Gastroesophageal sphincter (tissue), 4 donors: ENCODE results near the gene TECPR2. TPM values are rescaled to one million over a fixed set of nuclear protein-coding genes. Genes with fewer than 3 reads are reported as not detected.
A peak's percentile ranks its signal among the peaks of the same experiment; 100 is the strongest.

Source experiments
- ATAC-seq: fragments of 150-250 bp; one replicate; pipeline ENCODE4 v1.9.1; 2016; ENCODE audit warnings: mild to moderate bottlenecking, moderate library complexity
- H3K27ac ChIP-seq, 4 donors: fragments of 200-600 bp; sonication (generic) in 3 of 4; 1 replicate in 3 of 4; 2 replicates in 1 of 4; pipeline ENCODE4 v1.5.1; 2016 to 2019
- H3K27me3 ChIP-seq: fragments of 200-600 bp; sonication (generic); one replicate; pipeline ENCODE4 v1.5.1; 2019
- H3K36me3 ChIP-seq, 2 donors: fragments of 200-600 bp; sonication (generic); one replicate each; pipeline ENCODE4 v1.5.1; 2019; ENCODE audit warnings: control low read depth in 1 of 2
- H3K4me1 ChIP-seq, 3 donors: fragments of 200-600 bp; sonication (generic); 1 replicate in 2 of 3; 2 replicates in 1 of 3; pipeline ENCODE4 v1.5.1; 2016 to 2019; ENCODE audit warnings: control low read depth in 2 of 3
- H3K4me3 ChIP-seq, 2 donors: fragments of 200-600 bp; sonication (generic); one replicate each; pipeline ENCODE4 v1.5.1; 2019; ENCODE audit warnings: mild to moderate bottlenecking in 1 of 2, moderate library complexity in 1 of 2
- H3K9me3 ChIP-seq, 3 donors: fragments of 200-600 bp; sonication (generic); one replicate each; pipeline ENCODE4 v1.5.1; 2017 to 2019; ENCODE audit warnings: control low read depth in 2 of 3
- EP300 ChIP-seq: sonication (generic); formaldehyde crosslinking; IDR thresholded peaks from one replicate; pipeline ENCODE4 v1.6.1; 2017; ENCODE audit warnings: antibody characterized with exemption, mild to moderate bottlenecking
- POLR2A ChIP-seq, 2 donors: fragments of 450-650 bp; IDR thresholded peaks; one replicate each; pipeline ENCODE4 v1.6.1; 2017; ENCODE audit warnings: antibody characterized with exemption in 2 of 2, mild to moderate bottlenecking in 2 of 2, moderate library complexity in 1 of 2
- POLR2AphosphoS5 ChIP-seq: sonication (generic); formaldehyde crosslinking; IDR thresholded peaks from one replicate; pipeline ENCODE4 v1.6.1; 2017; ENCODE audit warnings: antibody characterized with exemption
- WGBS, 2 donors: methylation state at CpG; one replicate each; pipeline ENCODE4 v1.1.5; 2018; ENCODE audit warnings: low coverage in 1 of 2; 5-methylcytosine and 5-hydroxymethylcytosine counted together
- total RNA-seq, 4 donors: library from RNA; depleted of rRNA; stranded (reverse); fragments of >200 nt; gene quantifications; one replicate each; pipeline ENCODE4 v1.1.0, GENCODE V29; 2016
- TF ChIP-seq, protein P1 (sequence below), 4 experiments: fragments of 200-600 bp in 2 of 4; fragments of 450-650 bp in 2 of 4; sonication (generic) in 1 of 4; IDR thresholded peaks; one replicate each; pipeline ENCODE4 v1.5.1; 2017 to 2019; ENCODE audit warnings: antibody characterized with exemption in 4 of 4, mild to moderate bottlenecking in 2 of 4, moderate library complexity in 2 of 4

Gene TECPR2, protein sequence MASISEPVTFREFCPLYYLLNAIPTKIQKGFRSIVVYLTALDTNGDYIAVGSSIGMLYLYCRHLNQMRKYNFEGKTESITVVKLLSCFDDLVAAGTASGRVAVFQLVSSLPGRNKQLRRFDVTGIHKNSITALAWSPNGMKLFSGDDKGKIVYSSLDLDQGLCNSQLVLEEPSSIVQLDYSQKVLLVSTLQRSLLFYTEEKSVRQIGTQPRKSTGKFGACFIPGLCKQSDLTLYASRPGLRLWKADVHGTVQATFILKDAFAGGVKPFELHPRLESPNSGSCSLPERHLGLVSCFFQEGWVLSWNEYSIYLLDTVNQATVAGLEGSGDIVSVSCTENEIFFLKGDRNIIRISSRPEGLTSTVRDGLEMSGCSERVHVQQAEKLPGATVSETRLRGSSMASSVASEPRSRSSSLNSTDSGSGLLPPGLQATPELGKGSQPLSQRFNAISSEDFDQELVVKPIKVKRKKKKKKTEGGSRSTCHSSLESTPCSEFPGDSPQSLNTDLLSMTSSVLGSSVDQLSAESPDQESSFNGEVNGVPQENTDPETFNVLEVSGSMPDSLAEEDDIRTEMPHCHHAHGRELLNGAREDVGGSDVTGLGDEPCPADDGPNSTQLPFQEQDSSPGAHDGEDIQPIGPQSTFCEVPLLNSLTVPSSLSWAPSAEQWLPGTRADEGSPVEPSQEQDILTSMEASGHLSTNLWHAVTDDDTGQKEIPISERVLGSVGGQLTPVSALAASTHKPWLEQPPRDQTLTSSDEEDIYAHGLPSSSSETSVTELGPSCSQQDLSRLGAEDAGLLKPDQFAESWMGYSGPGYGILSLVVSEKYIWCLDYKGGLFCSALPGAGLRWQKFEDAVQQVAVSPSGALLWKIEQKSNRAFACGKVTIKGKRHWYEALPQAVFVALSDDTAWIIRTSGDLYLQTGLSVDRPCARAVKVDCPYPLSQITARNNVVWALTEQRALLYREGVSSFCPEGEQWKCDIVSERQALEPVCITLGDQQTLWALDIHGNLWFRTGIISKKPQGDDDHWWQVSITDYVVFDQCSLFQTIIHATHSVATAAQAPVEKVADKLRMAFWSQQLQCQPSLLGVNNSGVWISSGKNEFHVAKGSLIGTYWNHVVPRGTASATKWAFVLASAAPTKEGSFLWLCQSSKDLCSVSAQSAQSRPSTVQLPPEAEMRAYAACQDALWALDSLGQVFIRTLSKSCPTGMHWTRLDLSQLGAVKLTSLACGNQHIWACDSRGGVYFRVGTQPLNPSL (N-terminal part only)
- 10 to 100 TPM; 26.0 to 57.2 (median 30.5) TPM for total RNA-seq

DNA sequence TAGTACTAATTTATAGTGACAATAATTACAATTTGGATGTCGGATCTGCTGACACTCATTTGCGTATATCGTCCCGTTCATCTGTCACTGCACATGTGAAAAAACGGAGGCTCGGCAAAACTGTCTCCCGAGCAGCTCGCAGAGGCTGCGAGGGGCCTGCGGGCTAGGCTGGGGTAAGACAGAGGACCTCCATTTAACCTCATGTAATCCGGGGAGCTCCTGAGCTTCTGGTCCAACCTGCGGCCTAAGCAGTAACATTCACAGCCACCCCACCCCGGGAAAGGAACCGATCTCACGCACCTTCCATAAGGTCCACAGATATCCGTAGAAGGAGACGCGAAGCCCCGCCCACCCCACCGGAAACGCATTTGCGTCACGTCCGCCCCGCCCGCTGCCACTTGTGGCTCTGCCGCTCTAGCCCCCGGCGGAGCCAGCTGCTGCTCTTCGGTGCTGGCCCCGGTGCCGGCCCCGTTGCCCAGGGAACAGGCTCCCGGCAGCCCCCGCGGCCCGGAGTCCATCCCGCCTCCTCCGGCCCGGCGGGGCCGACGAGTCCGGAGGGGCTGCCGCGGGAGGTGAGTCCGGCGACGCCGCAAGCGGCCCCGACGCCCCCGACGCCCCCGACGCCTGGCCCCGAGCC lies at the start of gene TECPR2, which contains the start of gene CINP:
TSS of gene TECPR2 (plus strand) at position 397 of the 637 bp plus-strand sequence. CDS start 13,781 bp downstream, outside the sequence.
TSS of gene CINP (minus strand) at position 346 of the 637 bp plus-strand sequence. CDS start at position 307, 39 bp downstream.
- peak within 1 kb of the TSS; percentile 65 to 78 for H3K4me3 ChIP-seq
- peaks cover 0 to 25% of the 10 kb centered on the region in 2 donors for H3K36me3 ChIP-seq
- peaks cover 10 to 58% (median 13%) of the 10 kb centered on the region in 3 donors for H3K4me1 ChIP-seq
- TF ChIP-seq POLR2A (IDR thresholded peaks at IDR 0.05), result peak; percentile 94 to 95
- TF ChIP-seq, protein P1, sequence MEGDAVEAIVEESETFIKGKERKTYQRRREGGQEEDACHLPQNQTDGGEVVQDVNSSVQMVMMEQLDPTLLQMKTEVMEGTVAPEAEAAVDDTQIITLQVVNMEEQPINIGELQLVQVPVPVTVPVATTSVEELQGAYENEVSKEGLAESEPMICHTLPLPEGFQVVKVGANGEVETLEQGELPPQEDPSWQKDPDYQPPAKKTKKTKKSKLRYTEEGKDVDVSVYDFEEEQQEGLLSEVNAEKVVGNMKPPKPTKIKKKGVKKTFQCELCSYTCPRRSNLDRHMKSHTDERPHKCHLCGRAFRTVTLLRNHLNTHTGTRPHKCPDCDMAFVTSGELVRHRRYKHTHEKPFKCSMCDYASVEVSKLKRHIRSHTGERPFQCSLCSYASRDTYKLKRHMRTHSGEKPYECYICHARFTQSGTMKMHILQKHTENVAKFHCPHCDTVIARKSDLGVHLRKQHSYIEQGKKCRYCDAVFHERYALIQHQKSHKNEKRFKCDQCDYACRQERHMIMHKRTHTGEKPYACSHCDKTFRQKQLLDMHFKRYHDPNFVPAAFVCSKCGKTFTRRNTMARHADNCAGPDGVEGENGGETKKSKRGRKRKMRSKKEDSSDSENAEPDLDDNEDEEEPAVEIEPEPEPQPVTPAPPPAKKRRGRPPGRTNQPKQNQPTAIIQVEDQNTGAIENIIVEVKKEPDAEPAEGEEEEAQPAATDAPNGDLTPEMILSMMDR (IDR thresholded peaks at IDR 0.05), result no peak
- TF ChIP-seq POLR2AphosphoS5, result peak; percentile 74
- no peak for TF ChIP-seq EP300
- H3K27ac ChIP-seq, result peak within 1 kb of the TSS; percentile 81 to 99 (median 98)
- H3K9me3 ChIP-seq, result no peaks in the 10 kb centered on the region
- H3K27me3 ChIP-seq, result no peaks in the 10 kb centered on the region
- 0% methylated on average over 1 of the region's 58 CpGs; no CpG with 5 or more reads in 1 of the 2 donors for WGBS, 2 donors
- peak; percentile 100 for ATAC-seq

DNA sequence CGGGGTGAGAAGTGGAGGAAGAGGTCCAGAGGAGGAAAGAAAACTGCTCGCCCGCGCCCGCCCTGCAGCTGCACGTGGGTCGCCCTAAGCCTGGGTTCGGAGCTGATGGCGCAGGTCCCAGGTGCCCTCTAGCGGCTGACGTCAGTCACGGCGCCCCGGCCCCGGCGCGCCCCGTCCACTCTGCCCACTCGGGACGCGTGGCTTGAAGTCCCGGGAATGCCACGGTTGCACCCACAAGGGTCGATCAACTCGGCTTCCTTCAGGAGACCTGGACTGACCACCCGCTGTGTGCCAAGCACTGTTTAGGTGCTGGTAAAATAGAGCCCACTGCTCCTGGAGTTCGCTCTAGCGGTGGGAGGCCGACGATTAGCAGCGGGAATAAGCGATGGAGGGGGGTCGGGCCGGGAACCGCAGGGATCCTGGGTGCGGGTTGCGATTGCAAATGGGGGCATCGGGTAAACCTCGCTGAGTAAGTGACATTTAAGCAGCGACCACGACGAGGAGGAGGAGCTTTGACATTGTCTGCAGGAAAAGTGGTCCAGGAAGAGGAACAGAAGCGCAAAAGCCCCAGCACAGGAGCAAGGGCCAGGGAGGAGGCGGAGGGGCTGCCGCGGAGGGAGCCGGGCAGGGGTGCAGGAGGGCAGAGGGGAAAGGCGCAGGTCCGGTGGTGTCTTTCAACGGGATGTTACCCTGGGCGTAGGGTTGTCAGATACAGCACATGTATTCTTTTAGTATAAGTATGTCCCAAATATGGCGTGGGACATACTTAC lies 48.3 kb upstream of the TECPR2 start:
- H3K27ac ChIP-seq, result peak overlapping the region in 2 of 4 donors; percentile 64 to 69
- 14 to 28% methylated on average over 14 to 16 of the region's 52 CpGs for WGBS, 2 donors

DNA sequence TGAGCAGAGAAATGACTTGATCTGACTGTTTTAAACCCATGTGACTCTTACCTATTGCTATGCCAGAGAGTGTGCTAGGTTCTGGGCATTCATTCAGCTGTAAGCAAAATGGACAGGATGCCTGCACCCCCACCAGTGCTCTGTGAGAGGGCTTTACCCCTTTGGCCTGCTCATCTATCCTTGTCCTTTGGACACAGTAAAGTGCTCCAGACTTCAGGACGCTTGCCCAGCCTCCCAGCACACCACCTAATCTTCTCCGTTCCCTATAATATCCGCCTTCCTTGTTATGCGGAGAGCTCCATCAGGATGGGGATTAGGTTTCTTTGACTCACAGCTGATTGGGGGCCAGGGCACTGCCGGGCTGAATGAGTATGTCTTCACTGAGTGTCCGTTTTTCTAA lies 47.6 kb upstream of the TECPR2 start:
- no peaks in the 10 kb centered on the region for H3K36me3 ChIP-seq
- H3K9me3 ChIP-seq, result no peaks in the 10 kb centered on the region
- 78 to 85% methylated on average over 4 to 6 of the region's 6 CpGs for WGBS, 2 donors
- no peak for TF ChIP-seq POLR2AphosphoS5
- TF ChIP-seq EP300, result no peak
- TF ChIP-seq, protein P1 (IDR thresholded peaks at IDR 0.05), result no peak
- TF ChIP-seq POLR2A (IDR thresholded peaks at IDR 0.05), result no peak
- no peak overlapping the region for H3K4me3 ChIP-seq
- peaks cover 0 to 50% (median 7%) of the 10 kb centered on the region in 3 donors for H3K4me1 ChIP-seq
- ATAC-seq, result no peak
- H3K27ac ChIP-seq, result peak overlapping the region in 2 of 4 donors; percentile 51 to 97
- H3K27me3 ChIP-seq, result no peaks in the 10 kb centered on the region

More for the DNA sequence above, 48.3 kb upstream of the TECPR2 start:
- Histone ChIP-seq H3K36me3 (no peaks in the 10 kb centered on the region), H3K9me3 (no peaks in the 10 kb centered on the region), H3K27me3 (no peaks in the 10 kb centered on the region), H3K4me1 (peaks cover 0 to 49% (median 7%) of the 10 kb centered on the region in 3 donors), H3K4me3 (peak overlapping the region; percentile 33 to 54)
- TF ChIP-seq EP300 (no peak), POLR2AphosphoS5 (peak; percentile 51)
- TF ChIP-seq, protein P1 (IDR thresholded peaks at IDR 0.05), result peak in 3 of 4 experiments; percentile 92 to 98 (median 93)
- peak; percentile 76 for ATAC-seq

DNA sequence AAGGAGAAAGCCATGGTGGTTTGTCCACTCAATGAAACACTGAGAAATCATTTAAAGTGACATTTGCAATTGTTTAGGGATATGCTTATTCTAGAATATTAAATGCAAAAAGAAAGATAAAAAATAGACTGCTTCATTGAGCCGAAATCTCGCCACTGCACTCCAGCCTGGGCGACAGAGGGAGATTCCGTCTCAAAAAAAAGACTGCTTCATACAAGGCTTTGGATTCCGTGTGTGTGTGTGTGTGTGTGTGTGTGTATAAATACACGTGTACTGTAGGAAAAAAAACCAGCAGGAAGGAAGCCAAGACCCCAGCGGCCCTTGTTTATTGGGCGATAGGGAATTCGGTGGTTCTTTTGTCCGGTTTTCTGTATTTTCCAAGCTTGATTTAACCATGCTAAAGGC lies 46.4 kb upstream of the TECPR2 start:
- peak overlapping the region; percentile 36 to 56 for H3K4me3 ChIP-seq
- WGBS, 2 donors, result 0% methylated on average over 6 to 10 of the region's 10 CpGs
- H3K4me1 ChIP-seq, result peaks cover 0 to 60% (median 13%) of the 10 kb centered on the region in 3 donors
- no peak for ATAC-seq
- no peaks in the 10 kb centered on the region for H3K27me3 ChIP-seq
- H3K9me3 ChIP-seq, result no peaks in the 10 kb centered on the region
- TF ChIP-seq POLR2AphosphoS5 (no peak), EP300 (no peak)
- H3K36me3 ChIP-seq, result no peaks in the 10 kb centered on the region
- peak overlapping the region; percentile 64 to 97 (median 92) for H3K27ac ChIP-seq
